ENCODE results near the gene MSH2.
"Not testable (repeated sequence)": the region's sequence is repeated elsewhere in the genome, so short reads cannot be mapped to it uniquely, and the experiment has no call there.

MSH2 gene

DNA sequence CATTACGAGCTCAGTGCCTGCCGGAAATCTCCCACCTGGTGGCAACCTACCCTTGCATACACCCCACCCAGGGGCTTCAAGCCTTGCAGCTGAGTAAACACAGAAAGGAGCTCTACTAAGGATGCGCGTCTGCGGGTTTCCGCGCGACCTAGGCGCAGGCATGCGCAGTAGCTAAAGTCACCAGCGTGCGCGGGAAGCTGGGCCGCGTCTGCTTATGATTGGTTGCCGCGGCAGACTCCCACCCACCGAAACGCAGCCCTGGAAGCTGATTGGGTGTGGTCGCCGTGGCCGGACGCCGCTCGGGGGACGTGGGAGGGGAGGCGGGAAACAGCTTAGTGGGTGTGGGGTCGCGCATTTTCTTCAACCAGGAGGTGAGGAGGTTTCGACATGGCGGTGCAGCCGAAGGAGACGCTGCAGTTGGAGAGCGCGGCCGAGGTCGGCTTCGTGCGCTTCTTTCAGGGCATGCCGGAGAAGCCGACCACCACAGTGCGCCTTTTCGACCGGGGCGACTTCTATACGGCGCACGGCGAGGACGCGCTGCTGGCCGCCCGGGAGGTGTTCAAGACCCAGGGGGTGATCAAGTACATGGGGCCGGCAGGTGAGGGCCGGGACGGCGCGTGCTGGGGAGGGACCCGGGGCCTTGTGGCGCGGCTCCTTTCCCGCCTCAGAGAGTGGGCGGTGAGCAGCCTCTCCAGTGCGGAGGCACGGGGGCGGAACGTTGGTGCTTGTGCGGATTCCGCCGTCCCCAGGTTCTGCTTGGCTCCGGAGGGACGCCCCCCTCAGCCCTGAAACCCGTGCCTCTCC, at the start of gene MSH2:
Gene MSH2 (plus strand): TSS at position 352 of the 804 bp plus-strand sequence. CDS start 36 bp downstream, at position 388.
- DNase-seq: peak; percentile 83

- no peak for DNase-seq
Measured at GRCh38 chr2:47354013-47354847, 48.7 kb upstream of the MSH2 start.

GRCh38 chr2:47354848-47355204, 48.1 kb upstream of the MSH2 start:
- no peak for DNase-seq

GRCh38 chr2:47357483-47357882, 45.5 kb upstream of the MSH2 start:
- DNase-seq: no peak

DNA sequence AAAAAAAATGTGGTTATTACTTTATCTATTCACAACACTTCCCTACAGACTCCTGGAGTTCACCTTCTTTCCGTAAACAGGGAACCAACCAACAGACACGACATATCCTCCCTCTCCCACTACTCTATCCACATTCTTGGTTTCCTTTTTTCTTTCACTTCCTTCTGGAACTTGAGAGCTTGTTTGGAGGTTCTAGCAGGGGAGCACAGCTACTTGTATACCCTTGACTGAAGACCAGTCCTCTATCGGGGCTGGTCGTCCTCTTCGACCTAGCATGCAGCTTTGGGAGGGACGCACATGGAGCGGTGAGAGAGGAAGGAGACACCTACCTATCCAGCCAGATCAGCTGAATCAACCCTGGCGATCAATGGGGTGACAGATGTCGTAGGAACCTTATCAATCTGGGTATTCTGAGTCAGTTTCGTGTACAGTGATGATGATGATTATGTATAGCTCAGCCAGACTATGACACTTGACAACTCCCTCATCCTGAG, 43.5 kb upstream of the MSH2 start:
- no peak for DNase-seq

GRCh38 chr2:47360283-47360682, 42.7 kb upstream of the MSH2 start:
- no peak for DNase-seq

DNA sequence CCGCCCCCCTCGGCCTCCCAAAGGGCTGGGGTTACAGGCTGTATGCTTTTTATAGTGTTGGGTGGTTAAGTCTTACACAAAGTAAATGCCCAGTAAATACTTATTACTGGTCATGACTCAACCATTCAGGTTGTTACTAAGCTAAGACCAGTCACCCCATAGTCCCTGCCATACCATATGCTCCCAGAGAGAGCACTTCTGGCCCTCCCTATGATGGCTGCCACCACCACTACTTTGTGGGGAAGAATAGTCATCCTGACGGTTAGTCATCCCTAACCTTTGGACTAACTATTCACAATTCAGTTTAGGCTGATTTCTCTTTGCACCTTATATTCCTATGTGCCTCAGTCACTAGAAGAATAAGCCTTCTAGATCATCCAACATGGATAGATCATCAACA, 42.0 kb upstream of the MSH2 start:
- no peak for DNase-seq

DNA sequence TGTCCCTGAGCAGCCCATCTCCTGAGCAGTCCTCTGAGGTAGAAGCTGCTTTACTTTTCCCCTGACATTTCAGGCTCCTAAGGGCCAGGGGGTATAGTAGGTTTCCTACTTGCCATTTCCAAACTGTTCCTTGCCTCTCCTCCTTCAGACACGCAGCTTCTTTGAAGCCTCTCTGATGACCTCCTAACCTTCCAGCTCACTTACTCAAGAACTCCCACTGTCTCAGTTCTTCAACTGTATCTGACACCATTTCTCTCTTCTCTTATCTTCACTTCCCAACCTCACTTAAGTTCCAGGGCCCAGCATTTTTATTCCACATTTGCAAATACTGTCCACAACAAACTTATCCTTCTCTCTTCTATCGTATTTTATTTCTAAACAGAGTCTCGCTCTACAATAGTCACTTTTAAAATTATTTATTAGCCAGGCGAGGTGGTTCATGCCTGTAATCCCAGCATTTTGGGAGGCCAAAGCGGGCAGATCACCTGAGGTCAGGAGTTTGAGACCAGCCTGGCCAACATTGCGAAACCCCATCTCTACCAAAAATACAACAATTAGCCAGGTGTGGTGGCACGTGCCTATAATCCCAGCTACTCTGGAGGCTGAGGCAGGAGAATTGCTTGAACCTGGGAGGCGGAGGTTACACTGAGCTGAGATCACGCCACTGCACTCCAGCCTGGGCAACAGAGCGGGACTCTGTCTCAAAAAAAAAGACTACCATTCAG, 41.3 kb upstream of the MSH2 start:
- not testable (repeated sequence) for DNase-seq

- no peak for DNase-seq
Measured at GRCh38 chr2:47373747-47374146, 29.2 kb upstream of the MSH2 start.

GRCh38 chr2:47375307-47375706, 27.6 kb upstream of the MSH2 start:
- DNase-seq: no peak

GRCh38 chr2:47379384-47379783, 23.6 kb upstream of the MSH2 start:
- no peak for DNase-seq

DNA sequence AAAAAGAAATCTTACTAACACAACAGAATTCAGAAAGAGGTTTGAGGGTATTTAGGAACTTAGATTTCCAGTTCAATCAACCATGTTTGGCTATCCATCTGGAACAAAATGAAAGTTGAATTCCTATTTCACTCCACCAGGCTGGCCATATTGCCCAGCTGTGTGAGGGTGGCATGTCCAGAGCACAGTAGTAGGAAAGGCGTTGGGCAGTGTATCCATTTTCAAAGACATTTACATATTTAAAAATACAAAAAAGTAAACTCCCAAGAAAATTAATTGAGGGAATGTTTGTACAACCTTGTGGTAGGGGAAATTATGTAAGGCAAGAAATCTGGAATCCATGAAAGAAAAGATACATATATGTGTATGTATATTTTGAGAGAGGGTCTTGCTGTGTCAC, 21.5 kb upstream of the MSH2 start:
- DNase-seq: no peak

DNA sequence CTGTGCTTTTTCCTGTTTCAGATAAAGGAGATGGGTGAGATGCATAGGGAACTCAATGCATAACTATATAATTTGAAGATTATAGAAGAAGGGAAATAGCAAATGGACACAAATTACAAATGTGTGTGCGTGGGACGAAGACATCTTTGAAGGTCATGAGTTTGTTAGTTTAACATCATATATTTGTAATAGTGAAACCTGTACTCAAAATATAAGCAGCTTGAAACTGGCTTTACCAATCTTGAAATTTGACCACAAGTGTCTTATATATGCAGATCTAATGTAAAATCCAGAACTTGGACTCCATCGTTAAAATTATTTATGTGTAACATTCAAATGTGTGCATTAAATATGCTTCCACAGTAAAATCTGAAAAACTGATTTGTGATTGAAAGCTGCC, 16.4 kb upstream of the MSH2 start:
- DNase-seq: no peak

DNA sequence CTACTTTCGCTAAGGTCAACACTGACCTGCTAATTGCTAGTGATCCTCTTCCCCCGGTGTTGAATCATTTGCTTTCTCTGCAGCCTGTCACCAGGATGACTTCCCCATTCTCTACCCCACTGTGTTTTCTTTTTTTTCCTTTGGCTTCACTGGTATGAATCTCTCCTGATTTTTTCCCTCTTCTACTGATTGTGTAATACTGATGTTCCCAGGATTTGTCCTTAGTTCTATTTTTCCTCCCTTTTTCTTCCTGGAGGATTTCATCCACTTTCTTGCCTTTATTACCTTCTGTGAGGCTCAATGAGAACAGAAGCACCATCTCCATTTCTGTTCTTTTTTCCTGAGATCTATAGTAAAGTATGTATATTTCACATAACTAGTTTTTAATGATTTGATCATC, 14.1 kb upstream of the MSH2 start:
- no peak for DNase-seq

DNA sequence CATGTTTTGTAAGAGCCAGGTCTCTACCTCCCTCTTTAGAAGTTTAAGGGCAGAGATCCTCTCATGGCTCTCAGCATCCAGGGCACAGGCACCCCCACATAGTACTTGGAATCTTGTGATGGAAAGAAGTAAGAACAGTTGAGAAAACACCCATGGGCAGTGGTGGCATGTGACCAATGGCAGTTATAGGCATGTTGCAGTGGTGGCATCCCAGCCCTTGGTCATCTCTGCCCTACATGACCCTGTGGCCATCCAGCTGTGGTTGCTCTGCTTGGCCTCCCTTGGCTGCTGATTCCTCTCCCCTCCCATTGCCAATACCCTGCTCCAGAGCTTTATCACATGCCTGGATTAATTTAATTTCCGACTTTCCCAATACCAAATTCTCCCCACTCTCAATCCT, 13.3 kb upstream of the MSH2 start:
- no peak for DNase-seq

- DNase-seq: no peak
Measured at GRCh38 chr2:47401789-47402554, 984 bp upstream of the MSH2 start.

DNA sequence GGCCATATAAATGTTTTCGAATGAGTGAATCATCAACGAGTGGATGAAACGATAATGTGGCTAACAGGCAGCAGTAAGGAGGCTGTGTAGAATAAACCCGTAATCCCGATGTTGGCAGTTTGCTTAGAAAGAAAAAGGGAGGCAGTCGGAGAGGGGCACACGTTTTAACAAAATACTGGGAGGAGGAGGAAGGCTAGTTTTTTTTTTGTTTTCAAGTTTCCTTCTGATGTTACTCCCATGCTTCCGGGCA, 476 bp upstream of the MSH2 start:
- DNase-seq: no peak

GRCh38 chr2:47403609-47404193, 745 bp downstream of the MSH2 start:
- no peak for DNase-seq

DNA sequence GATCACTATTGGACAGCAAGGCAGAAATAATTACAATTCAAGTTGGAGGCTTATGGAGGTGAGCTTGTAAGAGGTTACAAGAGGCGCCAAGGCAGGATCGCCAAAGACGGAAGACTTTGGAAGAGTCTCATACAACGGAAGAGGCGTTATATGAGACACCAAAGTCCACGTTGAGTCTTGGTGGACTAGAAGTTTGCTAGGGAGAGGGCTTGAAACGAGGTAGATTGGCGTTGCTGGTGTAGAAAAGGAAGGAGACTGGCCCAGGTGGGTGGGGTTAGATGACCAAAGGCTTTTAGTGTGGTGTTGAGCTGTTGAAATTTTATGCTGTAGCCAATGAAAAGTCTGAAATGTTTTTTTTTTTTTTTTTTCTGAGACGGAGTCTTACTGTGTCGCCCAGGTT, 1.4 kb downstream of the MSH2 start:
- DNase-seq: no peak

- DNase-seq: no peak
Measured at GRCh38 chr2:47405757-47406156, 2.8 kb downstream of the MSH2 start.

DNA sequence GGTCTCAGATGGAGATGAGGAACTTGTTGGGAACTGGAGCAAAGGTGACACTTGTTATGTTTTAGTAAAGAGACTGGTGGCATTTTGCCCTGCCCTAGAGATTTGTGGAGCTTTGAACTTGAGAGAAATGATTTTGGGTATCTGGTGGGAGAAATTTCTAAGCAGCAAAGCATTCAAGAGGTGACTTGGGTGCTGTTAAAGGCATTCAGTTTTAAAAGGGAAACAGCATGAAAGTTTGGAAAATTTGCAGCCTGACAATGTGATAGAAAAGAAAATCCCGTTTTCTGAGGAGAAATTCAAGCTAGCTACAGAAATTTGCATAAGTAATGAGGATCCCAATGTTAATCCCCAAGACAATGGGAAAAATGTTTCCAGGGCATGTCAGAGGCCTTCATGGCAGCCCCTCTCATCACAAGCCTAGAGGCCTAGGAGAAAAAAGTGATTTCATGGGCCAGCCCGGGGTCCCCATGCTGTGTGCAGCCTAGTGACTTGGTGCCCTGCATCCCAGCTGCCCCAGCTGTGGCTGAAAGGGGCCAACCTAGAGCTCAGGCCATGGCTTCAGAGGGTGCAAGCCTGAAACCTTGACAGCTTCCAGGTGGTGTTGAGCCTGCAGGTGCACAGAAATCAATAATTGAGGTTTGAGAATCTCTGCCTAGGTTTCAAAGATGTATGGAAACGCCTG, 3.8 kb downstream of the MSH2 start:
- not testable (repeated sequence) for DNase-seq

DNA sequence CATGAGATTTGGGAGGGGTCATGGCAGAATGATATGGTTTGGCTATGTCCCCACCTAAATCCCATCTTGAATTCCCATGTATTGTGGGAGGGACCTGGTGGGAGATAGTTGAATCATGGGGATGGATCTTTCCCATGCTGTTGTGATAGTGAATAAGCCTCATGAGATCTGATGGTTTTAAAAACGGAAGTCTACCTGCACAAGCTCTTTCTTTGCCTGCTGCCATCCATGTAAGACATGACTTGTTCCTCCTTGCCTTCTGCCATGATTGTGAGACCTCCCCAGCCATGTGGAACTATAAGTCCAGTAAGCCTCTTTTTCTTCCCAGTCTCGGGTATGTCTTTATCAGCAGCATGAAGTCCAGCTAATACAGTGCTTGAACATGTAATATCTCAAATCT, 5.0 kb downstream of the MSH2 start:
- DNase-seq: not testable (repeated sequence)

Data from activated T-cell treated with anti-CD3 and anti-CD28 coated beads for 4 hours (primary cell).